AG08395 (cell line): Measurements from ENCODE around the gene JMJD8.

Source experiments
- DNase-seq: peaks from one replicate; pipeline ENCODE4 v3.0.0; 2012; ENCODE audit warnings: mixed read lengths, low spot score

The JMJD8 gene

GRCh38 chr16:684071-684794 is at the start of gene JMJD8:
TSS of gene JMJD8 (minus strand) at chr16:684334. CDS start at chr16:684319, 15 bp downstream.
- DNase-seq = peak; percentile 96

- DNase-seq = no peak
These were observed 49.5 kb upstream of the JMJD8 start for GRCh38 chr16:733382-734207.

GRCh38 chr16:732936-733335 is 48.8 kb upstream of the JMJD8 start:
- DNase-seq = no peak

GRCh38 chr16:732332-732731 is 48.2 kb upstream of the JMJD8 start:
- DNase-seq = no peak

GRCh38 chr16:730666-731509 is 46.8 kb upstream of the JMJD8 start:
- no peak for DNase-seq

GRCh38 chr16:729768-730665 is 45.9 kb upstream of the JMJD8 start:
- DNase-seq = no peak

GRCh38 chr16:728890-729744 is 45.0 kb upstream of the JMJD8 start:
- DNase-seq = no peak

- peak; percentile 81 for DNase-seq
These were observed 44.2 kb upstream of the JMJD8 start for GRCh38 chr16:728131-728889.

GRCh38 chr16:727291-727977 is 43.3 kb upstream of the JMJD8 start:
- DNase-seq = no peak

GRCh38 chr16:726438-727290 is 42.5 kb upstream of the JMJD8 start, which contains the start of the genes CCDC78 and HAGHL:
TSS of gene CCDC78 (minus strand) at chr16:726443. CDS start at chr16:726367, 76 bp downstream.
TSS of gene HAGHL (plus strand) at chr16:727106. CDS start at chr16:727510, 404 bp downstream.
- DNase-seq = peak; percentile 52

GRCh38 chr16:726188-726437 is 42.0 kb upstream of the JMJD8 start:
- DNase-seq = no peak

- no peak for DNase-seq
These were observed 41.5 kb upstream of the JMJD8 start for GRCh38 chr16:725463-726187.

GRCh38 chr16:725041-725376 is 40.9 kb upstream of the JMJD8 start:
- DNase-seq = no peak

- no peak for DNase-seq
These were observed 40.3 kb upstream of the JMJD8 start for GRCh38 chr16:724188-725040.

- no peak for DNase-seq
These were observed 39.6 kb upstream of the JMJD8 start for GRCh38 chr16:723695-724094.

- no peak for DNase-seq
These were observed 38.9 kb upstream of the JMJD8 start for GRCh38 chr16:722835-723633.
